Fibroblast of lung (primary cell): ENCODE results near the gene AP2B1.

Experiments used
- EZH2 ChIP-seq: IDR thresholded peaks from 2 replicates; pipeline ENCODE4 v1.5.1; 2012; ENCODE audit warnings: low read length, control low read depth, mild to moderate bottlenecking; ENCODE audit errors: missing control alignments
- TF ChIP-seq, protein P1 (sequence below), 2 donors: IDR thresholded peaks in 1 of 2; conservative IDR thresholded peaks in 1 of 2; 1 replicate in 1 of 2; 2 replicates in 1 of 2; pipeline ENCODE4 v1.5.1; 2011 to 2012; ENCODE audit warnings: low read length in 2 of 2, control low read depth in 1 of 2, inconsistent platforms in 1 of 2, low read depth in 1 of 2, mild to moderate bottlenecking in 1 of 2

GRCh38 chr17:35541434-35541833, 45.7 kb upstream of the AP2B1 start:
- TF ChIP-seq EZH2: no peak
- TF ChIP-seq, protein P1, sequence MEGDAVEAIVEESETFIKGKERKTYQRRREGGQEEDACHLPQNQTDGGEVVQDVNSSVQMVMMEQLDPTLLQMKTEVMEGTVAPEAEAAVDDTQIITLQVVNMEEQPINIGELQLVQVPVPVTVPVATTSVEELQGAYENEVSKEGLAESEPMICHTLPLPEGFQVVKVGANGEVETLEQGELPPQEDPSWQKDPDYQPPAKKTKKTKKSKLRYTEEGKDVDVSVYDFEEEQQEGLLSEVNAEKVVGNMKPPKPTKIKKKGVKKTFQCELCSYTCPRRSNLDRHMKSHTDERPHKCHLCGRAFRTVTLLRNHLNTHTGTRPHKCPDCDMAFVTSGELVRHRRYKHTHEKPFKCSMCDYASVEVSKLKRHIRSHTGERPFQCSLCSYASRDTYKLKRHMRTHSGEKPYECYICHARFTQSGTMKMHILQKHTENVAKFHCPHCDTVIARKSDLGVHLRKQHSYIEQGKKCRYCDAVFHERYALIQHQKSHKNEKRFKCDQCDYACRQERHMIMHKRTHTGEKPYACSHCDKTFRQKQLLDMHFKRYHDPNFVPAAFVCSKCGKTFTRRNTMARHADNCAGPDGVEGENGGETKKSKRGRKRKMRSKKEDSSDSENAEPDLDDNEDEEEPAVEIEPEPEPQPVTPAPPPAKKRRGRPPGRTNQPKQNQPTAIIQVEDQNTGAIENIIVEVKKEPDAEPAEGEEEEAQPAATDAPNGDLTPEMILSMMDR (conservative IDR thresholded peaks at IDR 0.05 in 1 of 2, IDR thresholded peaks at IDR 0.05 in 1 of 2; ENCODE audit: low read depth in 1 of 2, low read length in 2 of 2): no peak
